22Rv1 (cell line): ENCODE results near the gene MEGF10.
"Not testable (repeated sequence)": the region's sequence is repeated elsewhere in the genome, so short reads cannot be mapped to it uniquely, and the experiment has no call there.

Source experiments
- H3K27ac ChIP-seq: fragments of 450-650 bp; 2 replicates; pipeline ENCODE4 v1.5.1; 2017
- ZFX ChIP-seq: fragments of 450-650 bp; IDR thresholded peaks from 2 replicates; pipeline ENCODE4 v1.6.1; 2017; ENCODE audit warnings: antibody characterized with exemption, borderline replicate concordance
- TF ChIP-seq, protein P1 (sequence below): fragments of 450-650 bp; IDR thresholded peaks from 2 replicates; pipeline ENCODE4 v1.5.1; 2017; ENCODE audit warnings: mild to moderate bottlenecking

The MEGF10 gene

DNA sequence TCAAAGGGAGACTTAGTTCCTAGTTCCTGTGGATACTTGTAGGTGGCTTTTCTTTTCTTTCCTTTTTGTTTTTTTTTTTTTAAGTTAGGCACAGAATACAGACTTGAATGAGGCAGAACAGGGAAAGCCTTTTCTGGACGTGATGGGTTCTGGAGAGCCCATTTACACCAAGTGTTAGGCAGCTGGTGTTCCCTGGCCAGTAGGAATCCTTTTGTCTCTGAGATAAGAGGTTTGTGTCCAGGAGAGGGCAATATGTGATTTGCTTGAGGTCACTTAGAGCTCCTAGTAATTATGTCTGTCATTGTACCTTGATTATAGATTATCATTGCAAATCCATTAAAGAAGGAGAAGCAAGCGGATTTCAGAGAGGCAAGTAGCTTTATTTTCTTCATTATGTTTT, 9.1 kb downstream of the MEGF10 start:
- no peak overlapping the region for H3K27ac ChIP-seq
- TF ChIP-seq, protein P1, sequence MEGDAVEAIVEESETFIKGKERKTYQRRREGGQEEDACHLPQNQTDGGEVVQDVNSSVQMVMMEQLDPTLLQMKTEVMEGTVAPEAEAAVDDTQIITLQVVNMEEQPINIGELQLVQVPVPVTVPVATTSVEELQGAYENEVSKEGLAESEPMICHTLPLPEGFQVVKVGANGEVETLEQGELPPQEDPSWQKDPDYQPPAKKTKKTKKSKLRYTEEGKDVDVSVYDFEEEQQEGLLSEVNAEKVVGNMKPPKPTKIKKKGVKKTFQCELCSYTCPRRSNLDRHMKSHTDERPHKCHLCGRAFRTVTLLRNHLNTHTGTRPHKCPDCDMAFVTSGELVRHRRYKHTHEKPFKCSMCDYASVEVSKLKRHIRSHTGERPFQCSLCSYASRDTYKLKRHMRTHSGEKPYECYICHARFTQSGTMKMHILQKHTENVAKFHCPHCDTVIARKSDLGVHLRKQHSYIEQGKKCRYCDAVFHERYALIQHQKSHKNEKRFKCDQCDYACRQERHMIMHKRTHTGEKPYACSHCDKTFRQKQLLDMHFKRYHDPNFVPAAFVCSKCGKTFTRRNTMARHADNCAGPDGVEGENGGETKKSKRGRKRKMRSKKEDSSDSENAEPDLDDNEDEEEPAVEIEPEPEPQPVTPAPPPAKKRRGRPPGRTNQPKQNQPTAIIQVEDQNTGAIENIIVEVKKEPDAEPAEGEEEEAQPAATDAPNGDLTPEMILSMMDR, result no peak

DNA sequence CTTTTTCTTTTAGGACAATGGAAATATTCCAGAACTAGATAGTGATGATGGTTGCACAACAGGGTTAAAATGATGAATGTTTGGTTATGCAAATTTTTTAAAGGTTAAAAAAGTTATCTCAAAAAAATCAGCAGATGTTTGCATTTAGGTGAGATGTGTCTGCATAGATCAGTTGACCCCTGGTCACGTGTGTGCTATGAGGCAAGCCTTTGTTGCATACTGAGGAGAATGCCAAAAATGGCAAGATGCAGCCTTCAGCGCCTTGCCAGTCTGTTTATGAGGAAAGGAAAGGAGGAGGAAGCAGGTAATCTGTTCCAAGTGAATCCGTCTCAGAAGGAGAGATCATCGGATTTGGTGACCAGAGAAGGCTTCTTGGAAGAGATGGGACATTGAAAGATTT, 11.9 kb downstream of the MEGF10 start:
- H3K27ac ChIP-seq, result no peak overlapping the region
- TF ChIP-seq ZFX, result no peak
- TF ChIP-seq, protein P1, result no peak

DNA sequence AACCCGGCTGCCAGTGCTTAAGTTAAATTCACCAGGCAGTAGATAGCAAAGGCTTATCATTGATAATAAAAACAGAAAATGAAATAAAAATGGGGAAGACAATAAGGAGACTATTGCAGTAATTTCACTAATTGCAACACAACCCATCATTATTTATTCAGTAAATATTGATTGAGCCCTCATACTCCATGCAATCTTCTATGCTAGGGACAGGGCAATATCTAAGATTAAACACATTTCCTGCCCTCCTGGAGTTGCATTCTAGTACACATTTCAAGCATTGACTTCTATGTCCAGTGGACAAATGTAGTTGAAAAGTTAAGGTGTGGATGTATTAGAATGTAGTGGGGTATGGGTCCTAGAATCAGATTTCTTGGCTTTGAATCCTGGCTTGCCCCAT, 12.8 kb downstream of the MEGF10 start:
- TF ChIP-seq, protein P1, result no peak
- no peak for TF ChIP-seq ZFX
- H3K27ac ChIP-seq, result no peak overlapping the region

DNA sequence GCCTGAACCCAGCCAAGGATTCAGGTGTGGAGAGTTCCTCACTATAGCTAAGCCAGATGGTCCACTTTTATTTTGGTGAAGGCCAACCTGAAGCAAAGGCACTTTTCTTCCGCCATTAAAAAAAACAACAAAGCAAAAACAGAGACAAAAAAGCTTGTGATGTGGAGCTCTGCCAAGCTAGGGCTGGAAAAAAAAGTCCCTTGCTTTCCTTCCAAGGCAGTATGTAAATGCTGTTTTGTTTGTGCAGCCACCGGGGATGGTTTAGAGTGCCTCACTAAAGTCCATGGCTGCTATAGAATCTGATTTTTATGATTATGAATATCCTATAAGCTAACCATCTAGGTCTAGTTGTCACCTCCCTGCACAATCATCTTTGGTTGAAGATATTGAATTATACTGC, 14.9 kb downstream of the MEGF10 start:
- no peak overlapping the region for H3K27ac ChIP-seq
- no peak for TF ChIP-seq ZFX
- TF ChIP-seq, protein P1, result no peak

DNA sequence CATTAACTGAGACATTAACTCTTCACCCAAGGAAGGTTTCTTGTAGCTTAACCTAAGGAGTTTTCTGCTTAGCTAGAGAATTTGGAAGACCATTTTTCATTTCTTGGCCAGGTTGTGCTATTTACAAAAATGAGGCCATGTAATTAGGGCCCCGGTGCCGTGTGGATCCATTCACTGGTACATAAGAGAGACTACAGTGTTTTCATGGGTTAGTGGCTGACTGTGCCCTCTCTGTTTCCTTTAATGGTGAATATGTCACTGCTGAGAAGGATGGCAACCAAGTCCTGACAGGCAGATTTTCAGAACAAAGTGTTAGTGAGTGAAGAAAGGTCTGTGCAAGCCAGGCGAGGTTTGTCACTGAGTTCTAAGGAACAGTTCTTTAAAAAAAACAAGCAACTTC, 15.4 kb downstream of the MEGF10 start:
- no peak for TF ChIP-seq ZFX
- TF ChIP-seq, protein P1, result no peak
- no peak overlapping the region for H3K27ac ChIP-seq

DNA sequence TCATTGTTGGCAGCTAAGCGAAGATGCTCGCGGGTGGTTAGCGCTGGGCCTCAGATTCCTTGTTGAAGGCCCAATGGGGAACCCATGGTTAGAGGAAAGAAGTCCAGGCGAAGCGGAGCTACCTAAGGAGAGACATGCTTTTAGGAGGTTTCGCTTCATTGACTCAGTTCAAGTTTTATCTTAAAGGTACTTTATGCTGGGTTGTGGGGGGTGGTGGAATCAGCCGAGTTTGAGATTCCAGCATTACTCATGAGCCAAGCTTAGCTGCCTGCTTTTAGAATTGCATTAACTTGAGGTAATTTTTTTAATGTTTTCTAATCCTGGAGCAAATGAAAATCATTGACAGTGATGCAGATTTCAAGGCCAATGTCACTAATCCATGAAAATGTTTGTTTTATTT, 16.1 kb downstream of the MEGF10 start:
- TF ChIP-seq, protein P1, result no peak
- no peak for TF ChIP-seq ZFX
- no peak overlapping the region for H3K27ac ChIP-seq

DNA sequence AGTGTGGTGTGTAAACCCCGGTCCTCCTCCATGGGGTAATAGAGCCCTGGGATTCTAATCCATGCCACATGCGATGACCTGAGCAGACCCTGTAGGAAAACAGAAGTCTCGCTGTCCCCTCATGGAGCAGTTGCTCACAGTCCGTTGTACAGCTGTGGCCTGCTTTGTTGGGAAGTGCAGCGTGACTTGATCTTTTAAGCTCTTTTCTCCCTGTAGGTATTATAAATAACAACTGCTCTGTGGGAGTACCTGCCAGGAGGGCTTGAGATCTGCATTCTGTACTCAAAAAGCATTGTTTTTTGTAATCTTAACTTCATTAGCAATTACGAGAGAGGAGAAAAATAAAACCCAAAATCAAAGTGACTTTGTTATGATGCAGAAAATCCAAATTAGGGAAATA, 17.3 kb downstream of the MEGF10 start:
- no peak for TF ChIP-seq ZFX
- TF ChIP-seq, protein P1, result no peak
- H3K27ac ChIP-seq, result no peak overlapping the region

DNA sequence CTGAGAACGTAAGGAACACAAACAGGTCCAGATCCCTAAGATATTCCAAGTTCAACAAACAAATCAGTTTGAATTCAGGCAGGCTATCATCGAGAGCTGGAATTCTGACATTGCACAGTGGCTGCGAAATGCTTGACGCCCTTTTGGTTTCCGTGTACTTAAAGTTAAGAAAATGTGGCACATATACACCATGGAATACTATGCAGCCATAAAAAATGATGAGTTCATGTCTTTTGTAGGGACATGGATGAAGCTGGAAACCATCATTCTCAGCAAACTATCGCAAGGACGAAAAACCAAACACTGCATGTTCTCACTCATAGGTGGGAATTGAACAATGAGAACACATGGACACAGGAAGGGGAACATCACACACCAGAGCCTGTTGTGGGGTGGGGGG, 17.7 kb downstream of the MEGF10 start:
- not testable (repeated sequence) for H3K27ac ChIP-seq
